DMS153 treated with DMSO at 0.1 percent for 48 hours (cell line): ENCODE measurements around the gene FEM1A.
A peak's percentile ranks its signal among the peaks of the same experiment; 100 is the strongest.
"Not testable (repeated sequence)": the region's sequence is repeated elsewhere in the genome, so short reads cannot be mapped to it uniquely, and the experiment has no call there.

Source experiments
- DNase-seq: peaks from one replicate; lab custom pipeline; 2025; ENCODE audit not compliant: unreplicated experiment; lab: John Stamatoyannopoulos, UW

The FEM1A gene

GRCh38 chr19:4811328-4812131 lies 20.0 kb downstream of the FEM1A start:
- no peak for DNase-seq

- no peak for DNase-seq
Observed at GRCh38 chr19:4814625-4815425, 23.3 kb downstream of the FEM1A start.

GRCh38 chr19:4815426-4816201 lies 24.1 kb downstream of the FEM1A start:
- peak; percentile 87 for DNase-seq

GRCh38 chr19:4816202-4816949 lies 24.8 kb downstream of the FEM1A start:
- peak; percentile 44 for DNase-seq

GRCh38 chr19:4816950-4817278 lies 25.4 kb downstream of the FEM1A start:
- no peak for DNase-seq

GRCh38 chr19:4817467-4818277 lies 26.1 kb downstream of the FEM1A start:
- no peak for DNase-seq

- no peak for DNase-seq
Observed at GRCh38 chr19:4821265-4821664, 29.7 kb downstream of the FEM1A start.

GRCh38 chr19:4822354-4822753 lies 30.8 kb downstream of the FEM1A start:
- DNase-seq: not testable (repeated sequence)

GRCh38 chr19:4823577-4823976 lies 32.0 kb downstream of the FEM1A start:
- no peak for DNase-seq

- no peak for DNase-seq
Observed at GRCh38 chr19:4829001-4829712, 37.6 kb downstream of the FEM1A start.

- DNase-seq: no peak
Observed at GRCh38 chr19:4830332-4830731, 38.8 kb downstream of the FEM1A start.

GRCh38 chr19:4830768-4831265 lies 39.3 kb downstream of the FEM1A start:
- DNase-seq: no peak

GRCh38 chr19:4831304-4831978 lies 39.9 kb downstream of the FEM1A start, which contains the start of gene TICAM1:
TICAM1 (minus strand) TSS chr19:4831712; CDS start chr19:4818377, 13,335 bp downstream.
- no peak for DNase-seq

GRCh38 chr19:4831979-4832340 lies 40.4 kb downstream of the FEM1A start:
- DNase-seq: not testable (repeated sequence)

- no peak for DNase-seq
Observed at GRCh38 chr19:4832776-4833175, 41.2 kb downstream of the FEM1A start.

GRCh38 chr19:4839192-4839591 lies 47.7 kb downstream of the FEM1A start:
- DNase-seq: no peak

GRCh38 chr19:4843647-4843965 lies 52.1 kb downstream of the FEM1A start:
- DNase-seq: no peak

GRCh38 chr19:4844348-4845179 lies 53.0 kb downstream of the FEM1A start:
- DNase-seq: no peak
